ENCODE results near the gene ATP8B2. TPM values are rescaled to one million over a fixed set of nuclear protein-coding genes. Genes with fewer than 3 reads are reported as not detected.
"Not testable (repeated sequence)": the region's sequence is repeated elsewhere in the genome, so short reads cannot be mapped to it uniquely, and the experiment has no call there.

Gene ATP8B2
- total RNA-seq: 123 and 125 TPM in 2 replicates

DNA sequence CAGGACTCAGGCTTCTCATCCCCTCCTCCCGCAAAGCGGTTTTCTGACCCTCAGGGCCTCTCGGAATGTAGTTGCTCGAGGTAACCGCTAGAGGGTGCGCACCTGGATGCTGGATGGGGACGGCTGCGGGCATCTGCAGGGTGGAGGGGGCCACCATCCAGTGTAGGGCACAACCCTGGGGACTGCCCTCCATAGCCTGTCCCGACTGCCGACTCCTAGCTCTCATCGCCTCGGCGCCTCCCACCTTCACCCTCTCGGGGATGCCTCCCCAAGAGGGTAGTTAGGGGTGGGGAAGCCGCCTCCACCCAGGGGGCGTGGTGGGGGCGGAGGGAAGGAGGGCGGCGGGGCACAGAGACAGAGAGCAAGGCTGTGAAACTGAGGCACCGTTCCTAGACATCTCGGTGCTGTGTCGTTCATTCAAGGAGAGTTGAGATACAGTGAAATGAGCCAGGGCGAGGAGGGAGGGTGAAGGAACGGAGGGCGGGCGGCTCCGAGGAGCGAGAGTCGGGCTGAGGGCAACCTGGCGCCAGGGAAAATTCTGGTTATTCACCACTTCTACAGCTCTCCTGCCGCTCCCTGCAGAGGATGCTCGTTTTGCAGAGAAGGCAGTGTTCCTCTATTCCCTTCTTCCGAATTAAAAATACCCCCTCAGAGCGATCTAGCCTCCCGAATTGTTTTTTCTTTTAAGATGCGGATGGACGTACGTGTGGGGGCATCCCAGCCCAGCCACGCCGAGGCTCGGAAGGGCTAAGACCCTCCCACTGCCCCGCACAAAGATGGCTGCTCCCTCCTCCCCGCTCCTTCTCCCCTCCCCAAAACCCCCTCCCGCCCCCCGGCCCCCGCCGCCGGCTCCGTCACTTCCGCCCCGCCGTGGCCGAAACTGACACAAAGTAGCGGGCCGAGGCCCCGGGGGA lies at the start of gene ATP8B2:
Gene ATP8B2, plus strand, starts transcription at position 857 of the 914 bp plus-strand sequence. CDS start 2,617 bp downstream, outside the sequence.
- intact Hi-C loops (cut with micrococcal nuclease): loop anchor here (2.0 to 5.0 kb wide), 3 partner anchors 104 to 653 kb away; partner anchors contain the start of genes ILF2, UBAP2L and UBE2Q1

GRCh38 chr1:154276797-154277196 lies 48.5 kb upstream of the ATP8B2 start:
- intact Hi-C loops (cut with micrococcal nuclease): no loop called here

DNA sequence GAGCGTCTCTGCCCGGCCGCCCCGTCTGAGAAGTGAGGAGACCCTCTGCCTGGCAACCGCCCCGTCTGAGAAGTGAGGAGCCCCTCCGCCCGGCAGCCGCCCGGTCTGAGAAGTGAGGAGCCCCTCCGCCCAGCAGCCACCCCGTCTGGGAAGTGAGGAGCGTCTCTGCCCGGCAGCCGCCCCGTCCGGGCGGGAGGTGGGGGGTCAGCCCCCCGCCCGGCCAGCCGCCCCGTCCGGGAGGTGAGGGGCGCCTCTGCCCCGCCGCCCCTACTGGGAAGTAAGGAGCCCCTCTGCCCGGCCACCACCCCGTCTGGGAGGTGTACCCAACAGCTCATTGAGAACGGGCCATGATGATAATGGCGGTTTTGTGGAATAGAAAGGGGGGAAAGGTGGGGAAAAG lies 37.7 kb upstream of the ATP8B2 start:
- intact Hi-C loops (cut with micrococcal nuclease): not testable (repeated sequence)

DNA sequence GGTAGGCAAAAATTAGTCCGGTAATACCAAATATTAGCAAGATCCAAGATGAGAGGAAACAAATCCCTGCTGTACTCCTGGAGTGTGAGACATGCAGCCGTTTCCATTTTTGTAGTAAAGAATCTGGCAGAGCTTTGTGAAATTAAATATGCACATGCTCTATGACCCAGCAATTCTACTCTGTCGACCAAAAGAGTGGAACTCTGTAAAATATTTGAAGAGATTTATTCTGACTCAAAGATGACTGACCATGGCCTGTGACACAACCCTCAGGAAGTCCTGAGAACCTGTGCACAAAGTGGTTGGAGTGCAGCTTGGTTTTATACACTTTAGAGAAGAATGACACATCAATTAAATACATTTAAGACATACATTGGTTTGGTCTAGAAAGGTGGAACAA lies 36.7 kb upstream of the ATP8B2 start:
- intact Hi-C loops (cut with micrococcal nuclease): no loop called here

DNA sequence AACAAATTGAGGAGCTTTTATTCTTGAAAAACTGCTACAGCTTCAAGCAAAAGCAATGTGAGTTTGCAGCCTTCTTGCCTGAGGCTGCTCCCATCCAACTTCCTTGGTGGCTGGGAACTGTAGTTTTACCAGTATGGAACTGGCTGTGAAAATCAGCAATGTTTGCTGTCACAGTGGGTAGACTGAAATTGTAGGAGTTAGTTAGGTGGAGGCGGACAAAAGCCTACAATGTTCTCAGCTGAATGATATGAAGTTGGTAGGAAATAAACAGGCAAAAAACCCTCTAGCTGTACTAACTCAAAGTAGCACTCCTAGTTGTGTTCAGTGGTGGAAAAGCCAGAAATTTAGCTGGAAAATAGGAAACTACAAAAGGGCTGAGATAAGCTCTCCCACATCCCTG lies 34.4 kb upstream of the ATP8B2 start:
- intact Hi-C loops (cut with micrococcal nuclease): no loop called here

DNA sequence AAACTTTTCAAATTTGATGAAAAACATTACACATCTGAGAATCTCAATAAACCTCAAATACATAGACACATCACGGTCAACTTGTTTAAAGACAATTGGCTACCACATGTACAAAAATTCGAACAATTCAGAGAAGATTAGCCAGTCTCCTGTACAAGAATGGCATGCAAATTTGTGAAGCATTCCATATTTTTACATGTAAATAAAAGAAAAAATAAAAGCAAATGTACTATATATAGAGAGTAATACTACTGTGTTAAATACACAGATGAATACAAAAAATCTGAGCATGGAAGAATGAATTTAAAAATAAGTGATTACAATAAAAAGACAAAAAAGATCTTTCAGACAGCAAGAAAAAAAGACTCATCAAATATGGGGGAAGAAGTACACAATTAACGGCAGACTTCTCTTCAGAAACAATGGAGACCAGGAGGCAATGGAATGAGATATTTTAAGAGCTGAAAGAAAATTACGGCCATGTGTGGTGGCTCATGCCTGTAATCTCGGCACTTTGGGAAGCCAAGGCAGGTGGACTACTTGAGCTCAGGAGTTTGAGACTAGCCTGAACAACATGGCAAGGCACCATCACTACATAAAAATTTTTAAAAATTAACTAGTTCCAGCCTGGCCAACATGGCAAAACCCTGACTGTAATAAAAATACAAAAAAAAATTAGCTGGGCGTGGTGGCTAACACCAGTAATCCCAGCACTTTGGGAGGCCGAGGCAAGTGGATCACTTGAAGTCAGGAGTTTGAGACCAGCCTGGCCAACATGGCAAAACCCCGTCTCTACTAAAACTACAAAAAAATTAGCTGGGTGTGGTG lies 29.7 kb upstream of the ATP8B2 start:
- intact Hi-C loops (cut with micrococcal nuclease): no loop called here

DNA sequence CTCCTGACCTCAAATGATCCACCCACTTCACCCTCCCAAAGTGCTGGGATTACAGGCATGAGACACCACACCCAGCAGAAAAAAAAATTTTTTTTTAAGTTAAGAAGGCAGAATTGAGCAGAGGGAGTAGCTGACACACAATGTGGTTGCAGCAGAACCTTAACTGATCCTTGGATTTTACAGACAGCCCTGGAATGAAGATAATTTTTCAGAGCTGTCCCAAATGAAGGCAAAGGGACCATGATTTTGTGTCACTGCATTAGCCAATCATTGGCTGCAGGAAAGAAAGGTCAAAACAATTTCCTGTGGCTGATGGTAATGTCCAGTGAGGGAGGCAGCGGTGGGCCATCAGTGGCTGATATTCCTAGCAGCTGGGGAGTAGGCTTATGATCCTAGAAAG lies 23.7 kb upstream of the ATP8B2 start:
- intact Hi-C loops (cut with micrococcal nuclease): no loop called here

- intact Hi-C loops (cut with micrococcal nuclease): no loop called here
These were observed 20.5 kb upstream of the ATP8B2 start for GRCh38 chr1:154304664-154305337.

DNA sequence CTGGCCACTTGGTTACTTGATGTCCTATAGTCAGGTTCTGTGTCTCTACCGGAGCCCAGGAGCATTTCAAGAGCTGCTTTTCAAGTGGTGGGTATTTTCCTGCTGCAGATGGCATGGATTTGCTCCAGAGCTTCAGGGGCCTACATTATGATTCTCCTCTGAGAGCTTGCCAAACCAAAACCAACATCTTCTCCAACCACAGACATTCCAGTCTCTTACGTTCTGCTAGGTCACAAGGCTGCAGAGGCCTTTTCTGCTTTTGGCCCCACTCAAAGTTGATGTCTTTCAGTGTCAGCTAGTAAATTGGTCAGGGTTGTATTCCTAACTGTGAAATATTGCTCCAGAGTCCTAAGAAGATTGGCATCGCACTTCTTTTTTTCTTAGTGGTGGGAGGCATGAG lies 19.2 kb upstream of the ATP8B2 start:
- intact Hi-C loops (cut with micrococcal nuclease): no loop called here

DNA sequence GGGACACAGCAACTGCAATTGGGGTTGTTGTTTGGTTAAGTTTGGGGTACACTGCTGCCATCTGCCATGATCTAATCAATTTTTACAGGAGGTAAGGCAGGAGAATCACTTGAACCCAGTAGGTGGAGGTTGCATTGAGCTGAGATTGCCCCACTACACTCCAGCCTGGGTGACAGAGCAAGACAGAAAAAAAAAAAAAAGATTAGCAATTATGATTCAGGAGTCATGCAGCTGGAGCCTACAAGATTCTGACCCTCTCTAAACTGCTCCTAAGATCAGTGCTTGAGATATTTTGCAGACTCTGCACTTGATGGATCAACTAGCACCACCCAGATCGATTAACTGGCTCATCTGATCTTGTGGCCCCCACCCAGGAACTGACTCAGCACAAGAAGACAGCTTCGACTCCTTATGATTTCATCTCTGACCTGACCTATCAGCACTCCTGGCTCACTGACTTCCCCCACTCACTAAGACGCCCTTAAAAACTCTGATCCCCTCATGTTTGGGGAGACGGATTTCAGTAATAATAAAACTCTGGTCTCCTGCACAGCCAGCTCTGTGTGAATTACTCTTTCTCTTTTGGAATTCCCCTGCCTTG lies 17.6 kb upstream of the ATP8B2 start:
- intact Hi-C loops (cut with micrococcal nuclease): not testable (repeated sequence)

DNA sequence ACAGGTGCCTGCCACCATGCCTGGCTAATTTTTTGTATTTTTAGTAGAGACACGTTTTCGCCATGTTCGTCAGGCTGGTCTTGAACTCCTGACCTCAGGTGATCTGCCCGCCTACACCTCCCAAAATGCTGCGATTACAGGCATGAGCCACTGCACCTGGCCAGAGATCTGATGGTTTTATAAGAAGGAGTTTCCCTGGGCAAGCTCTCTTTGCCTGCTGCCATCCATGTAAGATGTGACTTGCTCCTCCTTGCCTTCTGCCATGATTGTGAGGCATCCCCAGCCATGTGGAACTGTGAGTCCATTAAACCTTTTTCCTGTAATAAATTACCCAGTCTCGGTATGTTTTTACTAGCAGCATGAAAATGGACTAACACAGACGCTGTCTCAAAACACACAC lies 16.2 kb upstream of the ATP8B2 start:
- intact Hi-C loops (cut with micrococcal nuclease): not testable (repeated sequence)

DNA sequence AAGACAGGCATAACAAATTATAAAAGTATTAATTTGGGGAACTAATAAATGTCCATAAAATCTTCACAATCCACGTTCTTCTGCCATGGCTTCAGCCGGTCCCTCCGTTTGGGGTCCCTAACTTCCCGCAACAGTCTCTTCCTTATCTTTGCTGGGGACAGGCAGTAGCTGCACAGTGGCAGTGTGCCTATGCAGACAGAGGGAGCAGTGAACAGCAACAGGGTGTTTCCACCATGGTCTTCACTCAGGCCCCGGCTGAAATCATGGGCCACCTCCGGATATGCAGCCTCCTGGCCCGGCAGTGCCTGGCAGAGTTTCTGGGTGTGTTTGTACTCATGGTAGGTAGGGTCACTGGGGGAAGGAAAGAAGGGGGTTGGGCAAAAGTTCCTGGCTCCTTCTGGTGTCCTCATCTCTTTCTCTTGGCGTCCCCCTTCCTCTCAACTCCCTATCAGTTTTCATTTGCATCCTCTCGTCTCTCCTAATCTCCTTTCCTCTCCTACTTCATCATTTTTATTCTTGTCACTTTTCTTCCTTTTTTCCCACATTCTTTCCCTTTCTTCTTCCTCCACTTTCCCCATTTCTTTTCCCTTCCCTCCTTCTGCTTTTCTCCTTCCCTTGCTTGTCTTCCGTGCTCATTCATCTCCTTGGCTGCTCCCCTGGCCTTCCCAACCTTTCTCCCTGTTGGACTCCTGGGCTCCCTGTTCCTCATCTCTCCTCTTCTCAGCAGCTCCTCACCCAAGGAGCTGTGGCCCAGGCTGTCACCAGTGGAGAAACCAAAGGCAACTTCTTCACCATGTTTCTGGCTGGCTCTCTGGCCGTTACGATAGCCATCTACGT lies 12.9 kb upstream of the ATP8B2 start:
- intact Hi-C loops (cut with micrococcal nuclease): not testable (repeated sequence)

- intact Hi-C loops (cut with micrococcal nuclease): no loop called here
These were observed 12.3 kb upstream of the ATP8B2 start for GRCh38 chr1:154313066-154313356.

DNA sequence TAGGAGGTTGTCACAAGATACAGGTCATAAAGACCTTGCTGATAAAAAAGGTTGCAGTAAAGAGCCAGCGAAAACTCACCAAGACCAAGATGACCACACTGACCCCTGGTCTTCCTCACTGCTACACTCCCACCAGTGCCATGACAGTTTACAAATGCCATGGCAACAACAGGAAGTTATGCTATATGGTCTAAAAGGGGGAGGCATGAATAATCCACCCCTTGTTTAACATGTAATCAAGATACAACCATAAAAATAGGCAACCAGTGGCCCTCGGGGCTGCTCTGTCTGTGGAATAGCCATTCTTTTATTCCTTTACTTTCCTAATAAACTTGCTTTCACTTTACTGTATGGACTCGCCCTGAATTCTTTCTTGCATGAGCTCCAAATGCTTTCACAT lies 11.1 kb upstream of the ATP8B2 start:
- intact Hi-C loops (cut with micrococcal nuclease): not testable (repeated sequence)

- intact Hi-C loops (cut with micrococcal nuclease): no loop called here
These were observed 8.6 kb upstream of the ATP8B2 start for GRCh38 chr1:154316704-154317103.

DNA sequence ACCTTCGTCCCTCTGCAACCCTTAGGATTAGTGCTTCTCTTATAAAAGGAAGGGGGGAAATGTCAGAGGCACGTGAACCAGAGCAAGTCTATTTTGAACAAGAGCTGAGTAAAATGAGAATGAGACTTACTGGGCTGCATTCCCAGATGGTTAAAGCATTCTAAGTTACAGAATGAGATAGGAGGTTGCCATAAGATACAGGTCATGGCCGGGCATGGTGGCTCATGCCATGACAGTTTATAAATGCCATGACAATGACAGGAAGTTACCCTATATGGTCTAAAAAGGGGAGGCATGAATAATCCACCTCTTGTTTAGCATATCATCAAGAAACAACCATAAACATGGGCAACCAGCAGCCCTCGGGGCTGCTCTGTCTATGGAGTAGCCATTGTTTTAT lies 6.9 kb upstream of the ATP8B2 start:
- intact Hi-C loops (cut with micrococcal nuclease): no loop called here

- intact Hi-C loops (cut with micrococcal nuclease): no loop called here
These were observed 4.3 kb upstream of the ATP8B2 start, which contains the start of gene AQP10 for GRCh38 chr1:154320882-154321608. Gene AQP10, plus strand, starts transcription at chr1:154321093. Its CDS starts 63 bp downstream, at chr1:154321156.

DNA sequence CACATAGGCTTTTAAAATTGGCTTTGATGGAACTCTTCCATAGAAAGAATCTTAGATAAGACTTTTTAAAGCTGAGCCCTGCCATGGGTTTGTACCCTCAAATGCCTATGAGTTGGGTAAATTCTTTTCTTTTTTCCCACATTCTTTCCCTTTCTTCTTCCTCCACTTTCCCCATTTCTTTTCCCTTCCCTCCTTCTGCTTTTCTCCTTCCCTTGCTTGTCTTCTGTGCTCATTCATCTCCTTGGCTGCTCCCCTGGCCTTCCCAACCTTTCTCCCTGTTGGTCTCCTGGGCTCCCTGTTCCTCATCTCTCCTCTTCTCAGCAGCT lies 3.8 kb upstream of the ATP8B2 start:
- intact Hi-C loops (cut with micrococcal nuclease): not testable (repeated sequence)

- intact Hi-C loops (cut with micrococcal nuclease): no loop called here
These were observed 1.8 kb upstream of the ATP8B2 start for GRCh38 chr1:154323493-154323892.

DNA sequence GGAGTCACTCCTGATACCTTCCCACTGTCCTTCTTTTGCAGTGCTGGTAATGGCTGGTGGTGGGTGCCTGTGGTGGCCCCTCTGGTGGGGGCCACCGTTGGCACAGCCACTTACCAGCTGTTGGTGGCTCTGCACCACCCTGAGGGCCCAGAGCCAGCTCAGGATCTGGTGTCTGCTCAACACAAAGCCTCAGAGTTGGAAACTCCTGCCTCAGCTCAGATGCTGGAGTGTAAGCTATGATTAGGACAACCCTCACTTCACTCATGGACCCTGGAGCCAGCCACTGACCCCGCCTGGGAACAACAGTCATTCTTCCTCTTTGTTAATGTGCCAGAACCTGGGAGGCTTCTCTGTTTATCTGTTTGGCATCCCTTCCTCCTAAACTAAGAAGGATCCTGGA lies 1.1 kb upstream of the ATP8B2 start:
- intact Hi-C loops (cut with micrococcal nuclease): loop anchor here (2.0 kb wide), 1 partner anchor 103 kb away; the partner anchor contains the start of gene UBAP2L

All from T-helper 2 cell treated with Interferon-gamma antibody and Interleukin-4, amounts not matched to agents 100 ng/mL and 5 ng/mL, for 36 hours (primary cell).